GM21367 (cell line): ENCODE data around the gene INPP4B.
A peak's percentile ranks its signal among the peaks of the same experiment; 100 is the strongest.

Experiments
- ATAC-seq: cut with Tn5 transposase; IDR thresholded peaks from one replicate; pipeline ENCODE4 v1.9.1; 2021; ENCODE audit not compliant: unreplicated experiment

The INPP4B gene

GRCh38 chr4:142316913-142317312 lies 529.2 kb downstream of the INPP4B start:
- ATAC-seq, result no peak

GRCh38 chr4:142316025-142316424 lies 530.1 kb downstream of the INPP4B start:
- ATAC-seq, result no peak

DNA sequence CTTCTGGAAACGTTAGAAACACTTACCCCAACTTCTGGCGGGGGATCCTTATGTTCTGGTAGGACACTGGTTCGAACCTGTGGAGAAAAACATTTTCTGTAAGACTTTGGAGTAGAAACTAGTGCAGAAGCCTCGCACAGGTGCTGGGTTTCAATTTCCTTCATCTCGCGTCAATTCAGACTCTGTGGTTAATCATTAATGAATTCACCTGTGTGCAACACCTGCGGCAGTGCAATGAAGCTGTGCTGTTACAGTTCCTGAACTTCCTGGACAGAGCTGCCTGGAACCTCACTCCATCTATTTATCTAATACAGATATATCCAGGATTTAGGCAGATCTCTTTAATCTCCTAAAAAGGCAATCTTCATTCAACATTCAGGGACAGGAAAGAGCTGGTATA lies 531.4 kb downstream of the INPP4B start:
- ATAC-seq, result no peak

DNA sequence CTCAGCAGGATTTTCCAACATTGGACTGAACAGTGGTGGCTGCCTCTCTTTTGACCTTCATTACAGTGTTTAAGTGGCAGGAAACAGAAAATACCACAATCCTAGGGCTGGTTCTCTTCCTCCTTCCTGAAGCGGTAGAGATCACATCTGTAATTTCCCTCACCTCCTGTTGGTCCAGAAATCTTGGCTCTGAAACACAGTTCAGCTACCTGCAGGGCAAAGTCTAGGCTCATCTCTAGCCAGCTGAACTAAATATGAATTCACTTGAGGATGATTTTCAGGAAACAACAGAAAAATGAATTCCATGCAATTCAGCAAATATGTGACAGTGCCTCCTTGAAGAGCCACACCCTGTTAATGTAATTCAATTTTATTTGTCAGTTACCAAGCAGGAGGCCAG lies 531.9 kb downstream of the INPP4B start:
- no peak for ATAC-seq

GRCh38 chr4:142312391-142312790 lies 533.7 kb downstream of the INPP4B start:
- no peak for ATAC-seq

GRCh38 chr4:142311916-142312315 lies 534.2 kb downstream of the INPP4B start:
- no peak for ATAC-seq

DNA sequence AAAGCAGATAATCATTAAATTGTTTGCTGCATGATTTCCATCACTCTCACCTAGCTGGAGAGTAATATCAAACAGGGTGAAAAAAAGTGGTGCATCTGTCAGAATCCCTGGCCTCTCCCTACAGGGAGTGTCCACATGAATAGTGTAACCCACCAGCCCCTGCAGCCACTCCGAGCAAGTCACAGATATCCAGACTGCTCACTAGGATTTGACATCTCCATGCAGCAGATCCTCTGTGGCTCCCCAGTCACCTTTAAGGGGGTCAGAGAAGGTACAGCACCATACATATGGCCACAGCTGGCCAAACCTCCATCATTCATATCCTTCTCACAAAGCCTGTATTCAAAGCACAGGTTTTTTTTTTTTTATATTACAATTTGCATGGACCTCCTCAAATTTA lies 536.3 kb downstream of the INPP4B start:
- ATAC-seq, result no peak

DNA sequence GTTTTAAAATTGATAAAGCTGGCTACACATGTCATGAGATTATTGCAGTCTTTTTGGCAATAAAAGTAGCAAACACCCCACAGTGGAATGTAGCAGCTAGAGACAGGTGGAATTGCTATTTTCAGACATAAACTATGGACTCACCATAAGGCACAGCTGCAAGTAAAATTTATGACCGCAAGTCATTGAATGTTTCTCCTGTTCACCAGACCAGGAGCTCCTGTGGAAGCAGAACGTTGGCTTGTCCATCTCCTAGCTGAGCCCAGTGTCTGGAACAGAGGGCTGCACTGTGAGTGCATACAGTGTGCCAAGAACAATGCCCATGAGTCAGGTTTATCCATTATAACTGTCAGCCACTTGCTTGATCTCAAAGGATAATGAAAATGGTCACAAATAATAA lies 538.2 kb downstream of the INPP4B start:
- no peak for ATAC-seq

GRCh38 chr4:142297313-142297712 lies 548.8 kb downstream of the INPP4B start:
- ATAC-seq, result no peak

- ATAC-seq, result no peak
Measured at GRCh38 chr4:142293536-142293935, 552.6 kb downstream of the INPP4B start.

DNA sequence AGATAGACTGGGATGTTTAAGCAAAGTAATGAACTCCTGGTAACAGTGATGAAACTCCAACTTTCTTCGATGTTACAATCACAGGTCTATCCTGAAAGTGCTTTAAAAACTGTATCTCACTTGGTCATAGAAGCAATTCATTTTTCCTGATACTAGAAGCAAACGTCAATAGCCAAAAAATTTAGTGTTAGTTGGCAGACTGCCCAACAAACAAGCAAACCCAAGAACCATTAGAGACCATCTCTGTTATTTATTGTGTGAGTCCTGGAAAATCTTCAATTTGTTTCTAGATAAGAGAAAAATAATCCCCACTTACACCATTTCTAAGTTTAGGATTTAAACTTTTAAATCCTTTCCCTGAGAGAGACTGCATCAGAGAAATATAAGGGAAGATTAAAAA lies 553.9 kb downstream of the INPP4B start:
- no peak for ATAC-seq

GRCh38 chr4:142291299-142292050 lies 554.6 kb downstream of the INPP4B start:
- no peak for ATAC-seq

DNA sequence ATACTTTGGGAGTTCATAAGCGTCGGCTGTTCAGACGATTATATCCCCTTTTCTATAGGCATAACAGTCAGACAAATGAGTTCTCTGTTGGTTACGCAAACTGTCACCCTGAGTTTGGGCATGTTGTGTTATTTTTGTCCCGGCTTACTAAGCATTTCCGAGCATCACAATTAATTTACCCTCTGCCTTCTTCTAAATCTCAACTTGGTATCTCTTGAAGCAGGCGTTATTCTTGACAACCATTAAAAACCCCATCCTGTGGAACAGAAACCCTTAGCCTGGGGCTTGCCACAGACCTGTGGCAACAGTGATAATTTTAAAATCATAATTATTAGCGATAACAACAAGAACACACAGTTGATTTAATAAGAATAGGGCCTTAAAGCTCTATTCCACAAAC lies 558.7 kb downstream of the INPP4B start:
- no peak for ATAC-seq

GRCh38 chr4:142285222-142285583 lies 560.9 kb downstream of the INPP4B start:
- no peak for ATAC-seq

- ATAC-seq, result no peak
Measured at GRCh38 chr4:142284402-142285221, 561.5 kb downstream of the INPP4B start.

- peak; percentile 47 for ATAC-seq
Measured at GRCh38 chr4:142282870-142283431, 563.1 kb downstream of the INPP4B start.

DNA sequence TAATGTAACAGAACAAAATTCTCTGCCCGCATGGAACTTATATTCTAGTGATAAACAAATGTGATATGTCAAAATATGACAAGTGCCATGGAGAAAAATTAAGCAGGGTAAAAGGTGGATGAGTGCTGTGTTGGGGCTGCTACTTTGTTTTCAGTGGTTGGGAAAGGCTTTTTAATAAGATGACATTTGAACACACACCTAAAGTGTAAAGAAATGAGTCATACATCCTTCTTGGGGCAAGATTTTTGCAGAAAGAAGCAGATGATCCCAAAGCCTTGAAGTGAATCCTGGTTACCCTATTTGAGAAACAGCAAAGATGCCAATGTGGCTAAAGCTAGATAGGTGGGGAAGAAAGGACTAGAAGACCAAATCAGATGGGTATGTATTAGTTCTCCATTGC lies 564.1 kb downstream of the INPP4B start:
- no peak for ATAC-seq

GRCh38 chr4:142278663-142279062 lies 567.4 kb downstream of the INPP4B start:
- no peak for ATAC-seq

- ATAC-seq, result no peak
Measured at GRCh38 chr4:142278171-142278570, 567.9 kb downstream of the INPP4B start.

DNA sequence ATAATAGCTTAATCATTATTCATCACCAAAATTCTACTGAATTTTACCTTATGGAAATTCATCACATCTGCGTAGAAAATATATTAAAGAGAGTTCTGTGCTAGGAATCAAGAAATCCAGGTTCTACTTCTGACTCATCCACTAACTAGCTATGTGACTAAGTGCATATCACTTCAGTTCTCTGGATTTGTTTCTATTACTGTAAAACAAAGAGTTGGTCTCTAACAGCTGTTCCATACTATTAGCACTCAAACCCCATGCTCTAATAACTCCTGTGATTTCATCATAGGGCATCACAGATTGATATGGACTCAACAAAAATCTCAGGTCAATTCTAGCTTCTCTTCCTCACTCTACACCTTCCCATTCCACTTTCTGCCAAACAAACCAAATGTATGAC lies 572.0 kb downstream of the INPP4B start:
- no peak for ATAC-seq

GRCh38 chr4:142272452-142272851 lies 573.6 kb downstream of the INPP4B start:
- no peak for ATAC-seq

DNA sequence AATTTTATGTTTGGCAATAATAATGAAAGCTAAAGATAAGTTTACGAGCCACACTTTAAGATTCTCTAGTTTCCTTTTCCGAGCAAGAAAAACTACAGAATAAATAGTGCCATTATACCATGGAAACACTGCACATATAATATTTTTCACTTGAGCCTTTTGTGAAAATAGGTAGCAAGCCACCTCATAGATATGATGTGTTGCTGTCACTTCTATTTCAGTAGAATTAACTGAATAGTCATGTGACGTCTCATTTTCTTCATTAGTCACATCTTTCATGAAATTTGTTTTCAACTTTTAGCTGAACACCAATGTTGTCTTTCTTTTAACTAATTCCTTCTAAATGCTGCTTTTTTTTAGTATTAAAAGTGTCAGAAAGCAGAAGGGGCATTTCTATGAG lies 574.3 kb downstream of the INPP4B start:
- ATAC-seq, result no peak
